GM12878 (cell line): ENCODE measurements around the gene DNASE2. TPM values are rescaled to one million over a fixed set of nuclear protein-coding genes. Genes with fewer than 3 reads are reported as not detected.
A peak's percentile ranks its signal among the peaks of the same experiment; 100 is the strongest.

Experiments
- ATAC-seq: fragments of 200-7000 bp; cut with Tn5 transposase; 3 replicates; pipeline ENCODE4 v1.9.1; 2020; ENCODE audit warnings: mild to moderate bottlenecking, moderate library complexity
- BruUV-seq: library from RNA; stranded (reverse); fragments of 400-500 nt; replicated peaks from 2 replicates; lab custom pipeline; 2021; lab: Mats Ljungman, UMichigan
- CTCF ChIA-PET: fragments of 300-600 bp; sonication (Branson Sonifier 250); formaldehyde crosslinking; extraction: SDS; loops from one replicate; lab custom pipeline; 2021; ENCODE audit warnings: inconsistent platforms; lab: Yijun Ruan, JAX
- POLR2A ChIA-PET: fragments of 350-600 bp; formaldehyde crosslinking; extraction: SDS; loops from one replicate; lab custom pipeline; 2021; ENCODE audit warnings: inconsistent platforms; lab: Charles Lee
- RAD21 ChIA-PET: fragments of 300-600 bp; sonication (Branson Sonifier 250); formaldehyde crosslinking; loops from one replicate; lab custom pipeline; 2023; ENCODE audit warnings: antibody characterized with exemption; ENCODE audit not compliant: unreplicated experiment; lab: Charles Lee
- SMC1A ChIA-PET: fragments of 300-600 bp; sonication (Branson Sonifier 250); formaldehyde crosslinking; loops from one replicate; lab custom pipeline; 2023; ENCODE audit not compliant: unreplicated experiment, uncharacterized antibody; lab: Charles Lee
- DNase-seq: peaks from one replicate; pipeline ENCODE4 v3.0.0-alpha.2; 2011; ENCODE audit warnings: low read depth, low spot score
- FAIRE-seq: peaks from 3 replicates; lab custom pipeline; 2011; peaks lifted over from hg19 to GRCh38; lab: Jason Lieb, UNC
- H2AFZ ChIP-seq: 2 replicates; pipeline ENCODE4 v1.6.0; 2011; ENCODE audit warnings: low read depth, low read length, control low read depth; ENCODE audit not compliant: control insufficient read depth
- H3K27ac ChIP-seq: 2 replicates; pipeline ENCODE4 v1.5.1; 2011; ENCODE audit warnings: control low read depth; ENCODE audit not compliant: control insufficient read depth, insufficient read depth
- H3K27me3 ChIP-seq, 2 experiments: replicated peaks in 1 of 2; 2 replicates each; pipeline versions ENCODE4 v1.6.0 to v1.6.1; 2011; ENCODE audit warnings: low read length in 1 of 2; ENCODE audit not compliant: control insufficient read depth in 2 of 2, insufficient read depth in 2 of 2
- H3K36me3 ChIP-seq, 2 experiments: 2 replicates each; pipeline ENCODE4 v1.5.1; 2011; ENCODE audit warnings: low read length in 1 of 2; ENCODE audit not compliant: control insufficient read depth in 2 of 2, insufficient read depth in 2 of 2
- H3K4me1 ChIP-seq: 2 replicates; pipeline ENCODE4 v1.6.1; 2011; ENCODE audit warnings: mild to moderate bottlenecking, low read length, moderate library complexity, mixed read lengths; ENCODE audit not compliant: control insufficient read depth, insufficient read depth
- H3K4me2 ChIP-seq: 2 replicates; pipeline ENCODE4 v1.6.0; 2011; ENCODE audit warnings: control low read depth; ENCODE audit not compliant: control insufficient read depth, insufficient read depth
- H3K4me3 ChIP-seq: fragments of 200-600 bp; sonication (generic); 2 replicates; pipeline ENCODE4 v1.5.1; 2016
- H3K79me2 ChIP-seq: 2 replicates; pipeline ENCODE4 v1.6.0; 2011; ENCODE audit warnings: low read length; ENCODE audit not compliant: control insufficient read depth, insufficient read depth
- H3K9ac ChIP-seq: 2 replicates; pipeline ENCODE4 v1.8.0; 2011; ENCODE audit warnings: low read length, control low read depth, mixed read lengths; ENCODE audit not compliant: control insufficient read depth, insufficient read depth
- H3K9me3 ChIP-seq: replicated peaks from 3 replicates; pipeline ENCODE4 v1.5.1; 2011; ENCODE audit warnings: mild to moderate bottlenecking, low read length; ENCODE audit not compliant: control insufficient read depth, insufficient read depth
- H4K20me1 ChIP-seq: 2 replicates; pipeline ENCODE4 v1.6.0; 2011; ENCODE audit not compliant: control insufficient read depth, insufficient read depth
- BMI1 ChIP-seq: fragments of 450-650 bp; IDR thresholded peaks from 2 replicates; pipeline ENCODE4 v1.6.1; 2016; ENCODE audit warnings: mild to moderate bottlenecking, moderate library complexity, borderline replicate concordance
- HDAC6 ChIP-seq: fragments of 200-600 bp; sonication (generic); IDR thresholded peaks from one replicate; pipeline ENCODE4 v1.8.0; 2017; ENCODE audit warnings: antibody characterized with exemption; ENCODE audit not compliant: unreplicated experiment
- HDGF ChIP-seq: fragments of 450-650 bp; IDR thresholded peaks from 2 replicates; pipeline ENCODE4 v1.6.1; 2016; ENCODE audit warnings: antibody characterized with exemption
- IKZF1 ChIP-seq: fragments of 450-650 bp; conservative IDR thresholded peaks from 2 replicates; pipeline ENCODE4 v1.6.1; 2017; ENCODE audit warnings: antibody characterized with exemption, mild to moderate bottlenecking
- MTA2 ChIP-seq: fragments of 450-650 bp; IDR thresholded peaks from 2 replicates; pipeline ENCODE4 v1.6.1; 2016; ENCODE audit warnings: low read depth, mild to moderate bottlenecking, moderate library complexity
- NFYB ChIP-seq: IDR thresholded peaks from 2 replicates; pipeline ENCODE4 v1.6.1; 2011; ENCODE audit warnings: low read depth, mild to moderate bottlenecking, low read length, improper control_type of control experiment, moderate library complexity; ENCODE audit not compliant: insufficient read depth
- NR2C2 ChIP-seq: IDR thresholded peaks from 2 replicates; pipeline ENCODE4 v1.6.1; 2011; ENCODE audit warnings: borderline replicate concordance, low read depth; ENCODE audit not compliant: control insufficient read depth, insufficient read length
- NR2F1 ChIP-seq: fragments of 450-650 bp; conservative IDR thresholded peaks from 2 replicates; pipeline ENCODE4 v1.6.1; 2017; ENCODE audit warnings: mild to moderate bottlenecking
- NRF1 ChIP-seq: conservative IDR thresholded peaks from 2 replicates; pipeline ENCODE4 v1.6.1; 2011; ENCODE audit warnings: mild to moderate bottlenecking, low read depth, low read length, improper control_type of control experiment
- PAX5 ChIP-seq: IDR thresholded peaks from 2 replicates; pipeline ENCODE4 v1.6.1; 2011; ENCODE audit warnings: low read depth, low read length, borderline replicate concordance
- STAT1 ChIP-seq: fragments of 450-650 bp; conservative IDR thresholded peaks from 2 replicates; pipeline ENCODE4 v1.6.1; 2014; ENCODE audit warnings: antibody characterized with exemption, mild to moderate bottlenecking
- SUPT20H ChIP-seq: IDR thresholded peaks from 2 replicates; pipeline ENCODE4 v1.6.1; 2011; ENCODE audit warnings: low read depth, mild to moderate bottlenecking, low read length, moderate library complexity, borderline replicate concordance; ENCODE audit not compliant: control insufficient read depth
- TCF12 ChIP-seq: IDR thresholded peaks from 2 replicates; pipeline ENCODE4 v1.6.1; 2011; ENCODE audit warnings: low read depth, mild to moderate bottlenecking, low read length
- TCF3 ChIP-seq: IDR thresholded peaks from 2 replicates; pipeline ENCODE4 v1.6.1; 2012; ENCODE audit warnings: low read depth, mild to moderate bottlenecking, low read length, borderline replicate concordance; ENCODE audit not compliant: insufficient read depth
- ZNF274 ChIP-seq: IDR thresholded peaks from one replicate; pipeline ENCODE4 v1.8.0; 2011; ENCODE audit not compliant: insufficient read length, insufficient read depth
- WGBS: methylation state at CpG from one replicate; pipeline ENCODE4 v1.1.6; 2016; ENCODE audit warnings: low lambda C conversion rate; ENCODE audit not compliant: insufficient replicate concordance, insufficient coverage; ENCODE audit errors: missing lambda C conversion rate; 5-methylcytosine and 5-hydroxymethylcytosine counted together
- in situ Hi-C: fragments of 300-500 bp; cut with MboI; formaldehyde crosslinking; loops from 9 replicates; pipeline ENCODE4 v1.14.3; 2018; ENCODE audit warnings: mixed read lengths
- intact Hi-C: fragments of 100-400 bp; cut with micrococcal nuclease; formaldehyde crosslinking; loops from one replicate; pipeline ENCODE4 v1.14.2; 2022; ENCODE audit not compliant: unreplicated experiment
- polyA plus RNA-seq, 11 experiments: library from polyadenylated mRNA; depleted of rRNA in 4 of 11; unstranded in 6 of 11; stranded (reverse) in 5 of 11; fragments of >200 nt; fragmentation: Nextera tagmentation in 4 of 11; fragmentation: Illumina TruSeq in 1 of 11; extraction: Ambion mirVana in 4 of 11; extraction: Trizol in 1 of 11; gene quantifications; 1 replicate in 1 of 11; 2 replicates in 10 of 11; pipeline versions ENCODE4 v1.2.1 to v1.2.3, GENCODE V29; 2011 to 2016; ENCODE audit warnings: inconsistent platforms in 2 of 11, missing spikeins in 2 of 11, low read depth in 1 of 11
- total RNA-seq, 4 experiments: library from RNA; depleted of rRNA in 3 of 4; stranded (reverse); fragments of >200 nt in 3 of 4; fragmentation: Illumina TruSeq in 1 of 4; extraction: Trizol in 1 of 4; gene quantifications; 2 replicates each; pipeline versions ENCODE4 v1.2.1 to v1.2.3, GENCODE V29; 2013 to 2021
- TF ChIP-seq, protein P1 (sequence below): fragments of 450-650 bp; formaldehyde crosslinking; IDR thresholded peaks from 2 replicates; pipeline ENCODE4 v1.5.0; 2022; ENCODE audit warnings: mild to moderate bottlenecking, missing genetic modification characterization

DNASE2 gene
- total and polyA plus RNA-seq, 10 of the 15 experiments (the other 5 are each of a cell fraction or from before 2014, with no cell fraction given) = 4.9 to 32.1 (median 22.0) TPM

DNA sequence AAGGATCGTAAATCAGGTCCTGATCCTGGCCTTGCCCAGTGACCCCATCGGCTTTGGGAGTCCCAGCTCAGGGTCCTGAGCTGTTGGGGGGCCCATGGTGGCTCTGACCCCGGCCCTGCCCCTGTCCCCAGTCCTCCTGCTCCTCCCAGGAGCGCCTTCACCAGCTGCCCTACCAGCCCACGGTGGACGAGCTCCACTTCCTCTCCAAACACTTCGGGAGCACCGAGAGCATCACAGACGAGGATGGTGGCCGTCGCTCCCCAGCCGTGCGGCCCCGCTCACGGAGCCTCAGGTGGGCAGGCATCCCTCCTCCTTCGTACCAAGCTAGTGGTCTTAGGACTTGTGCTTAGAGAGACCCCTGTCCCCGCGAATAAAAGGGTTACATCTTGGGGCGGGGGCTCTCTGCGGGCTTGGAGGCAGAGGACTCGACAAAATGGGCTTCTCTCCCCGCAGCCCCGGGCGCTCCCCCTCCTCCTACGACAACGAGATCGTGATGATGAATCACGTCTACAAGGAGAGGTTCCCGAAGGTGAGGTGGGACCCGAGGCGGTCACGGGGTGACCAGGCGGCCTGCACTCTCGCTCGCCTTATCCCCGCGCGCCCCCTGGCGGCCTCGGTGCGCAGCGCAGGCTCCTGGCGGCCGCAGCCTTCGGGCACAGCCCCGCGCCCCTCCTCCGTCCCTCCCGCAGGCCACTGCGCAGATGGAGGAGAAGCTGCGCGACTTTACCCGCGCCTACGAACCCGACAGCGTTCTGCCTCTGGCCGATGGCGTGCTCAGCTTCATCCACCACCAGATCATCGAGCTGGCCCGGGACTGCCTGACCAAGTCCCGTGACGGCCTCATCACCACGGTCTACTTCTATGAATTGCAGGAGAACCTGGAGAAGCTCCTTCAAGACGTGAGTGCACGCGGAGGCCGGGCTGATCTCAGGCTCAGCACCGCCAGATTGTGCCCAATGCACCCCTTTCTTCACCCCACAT is 33.8 kb downstream of the DNASE2 start:
- Histone ChIP-seq H3K9me3 (no peaks in the 10 kb centered on the region), H3K9ac (no peak overlapping the region), H3K4me1 (no peaks in the 10 kb centered on the region; the same call in 1 of the 2 replicates), H3K79me2 (no peaks in the 10 kb centered on the region), H2AFZ (peak overlapping the region; percentile 79), H3K4me2 (peak overlapping the region; percentile 71), H3K27ac (no peak overlapping the region), H3K4me3 (no peak overlapping the region), H3K36me3 (no peaks in the 10 kb centered on the region), H3K27me3 (no peaks in the 10 kb centered on the region; a peak in 1 of 4 replicates), H4K20me1 (no peaks in the 10 kb centered on the region)
- RAD21 ChIA-PET = interaction anchor here (0.7 to 2.5 kb wide), 14 partner anchors 13 to 90 kb away, joined by 3 to 76 read pairs (median 4); partner anchors contain the start of genes GCDH and RNASEH2A
- SMC1A ChIA-PET = interaction anchor here (0.6 to 2.4 kb wide), 17 partner anchors 17 to 185 kb away, joined by 3 to 17 read pairs (median 3); partner anchors contain the start of genes JUNB, RNASEH2A and THSD8
- DNase-seq (no peak), FAIRE-seq (no peak), ATAC-seq (peak; percentile 100)
- CTCF ChIA-PET = interaction anchor here (0.6 to 10.1 kb wide), 48 partner anchors 9 to 440 kb away, joined by 3 to 235 read pairs (median 4); partner anchors contain the start of genes CALR, DNASE2, FBXW9 and HOOK2
- WGBS = 18% methylated on average over 60 of the region's 69 CpGs
- in situ Hi-C loops = loop anchor here (5.0 kb wide), 1 partner anchor 80 kb away; no protein-coding TSS in a partner anchor
- intact Hi-C loops = loop anchor here (1.0 kb wide), 2 partner anchors 81 to 87 kb away; no protein-coding TSS in a partner anchor
- BruUV-seq = no TSS peak
- POLR2A ChIA-PET = interaction anchor here (0.5 to 1.1 kb wide), 3 partner anchors 23 to 80 kb away, joined by 3 to 7 read pairs (median 6); no protein-coding TSS in a partner anchor
- TF ChIP-seq HDAC6 = no peak
- TF ChIP-seq IKZF1 = peak; percentile 55
- TF ChIP-seq, protein P1, sequence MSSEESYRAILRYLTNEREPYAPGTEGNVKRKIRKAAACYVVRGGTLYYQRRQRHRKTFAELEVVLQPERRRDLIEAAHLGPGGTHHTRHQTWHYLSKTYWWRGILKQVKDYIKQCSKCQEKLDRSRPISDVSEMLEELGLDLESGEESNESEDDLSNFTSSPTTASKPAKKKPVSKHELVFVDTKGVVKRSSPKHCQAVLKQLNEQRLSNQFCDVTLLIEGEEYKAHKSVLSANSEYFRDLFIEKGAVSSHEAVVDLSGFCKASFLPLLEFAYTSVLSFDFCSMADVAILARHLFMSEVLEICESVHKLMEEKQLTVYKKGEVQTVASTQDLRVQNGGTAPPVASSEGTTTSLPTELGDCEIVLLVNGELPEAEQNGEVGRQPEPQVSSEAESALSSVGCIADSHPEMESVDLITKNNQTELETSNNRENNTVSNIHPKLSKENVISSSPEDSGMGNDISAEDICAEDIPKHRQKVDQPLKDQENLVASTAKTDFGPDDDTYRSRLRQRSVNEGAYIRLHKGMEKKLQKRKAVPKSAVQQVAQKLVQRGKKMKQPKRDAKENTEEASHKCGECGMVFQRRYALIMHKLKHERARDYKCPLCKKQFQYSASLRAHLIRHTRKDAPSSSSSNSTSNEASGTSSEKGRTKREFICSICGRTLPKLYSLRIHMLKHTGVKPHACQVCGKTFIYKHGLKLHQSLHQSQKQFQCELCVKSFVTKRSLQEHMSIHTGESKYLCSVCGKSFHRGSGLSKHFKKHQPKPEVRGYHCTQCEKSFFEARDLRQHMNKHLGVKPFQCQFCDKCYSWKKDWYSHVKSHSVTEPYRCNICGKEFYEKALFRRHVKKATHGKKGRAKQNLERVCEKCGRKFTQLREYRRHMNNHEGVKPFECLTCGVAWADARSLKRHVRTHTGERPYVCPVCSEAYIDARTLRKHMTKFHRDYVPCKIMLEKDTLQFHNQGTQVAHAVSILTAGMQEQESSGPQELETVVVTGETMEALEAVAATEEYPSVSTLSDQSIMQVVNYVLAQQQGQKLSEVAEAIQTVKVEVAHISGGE = no peak
- no peak for TF ChIP-seq SUPT20H
- TF ChIP-seq NR2F1 = peak; percentile 51; the same call in 1 of the 2 replicates
- TF ChIP-seq TCF12 = no peak
- TF ChIP-seq PAX5 = no peak
- no peak for TF ChIP-seq BMI1
- no peak for TF ChIP-seq ZNF274
- no peak; the same call in 1 of the 2 replicates for TF ChIP-seq STAT1
- TF ChIP-seq MTA2 = no peak
- no peak for TF ChIP-seq HDGF
- TF ChIP-seq NRF1 = no peak
- no peak for TF ChIP-seq NFYB
- no peak for TF ChIP-seq TCF3
- no peak for TF ChIP-seq NR2C2
